Esophagus muscularis mucosa (tissue), 4 donors: ENCODE data around the gene KIF14. TPM values are rescaled to one million over a fixed set of nuclear protein-coding genes. Genes with fewer than 3 reads are reported as not detected.
A peak's percentile ranks its signal among the peaks of the same experiment; 100 is the strongest.

ENCODE experiments used
- DNase-seq: peaks from one replicate; pipeline ENCODE4 v3.0.0-alpha.2; 2017; ENCODE audit errors: extremely low spot score
- H3K27ac ChIP-seq, 4 donors: fragments of 200-600 bp; sonication (generic); replicated peaks in 1 of 4; 1 replicate in 3 of 4; 2 replicates in 1 of 4; pipeline ENCODE4 v1.5.1; 2016 to 2019; ENCODE audit warnings: mild to moderate bottlenecking in 1 of 4
- H3K27me3 ChIP-seq, 4 donors: fragments of 200-600 bp; sonication (generic); one replicate each; pipeline versions ENCODE4 v1.5.1 to v1.6.0; 2016 to 2019
- H3K36me3 ChIP-seq, 4 donors: fragments of 200-600 bp; sonication (generic); one replicate each; pipeline ENCODE4 v1.5.1; 2016 to 2019
- H3K4me1 ChIP-seq, 4 donors: fragments of 200-600 bp; sonication (generic); one replicate each; pipeline ENCODE4 v1.5.1; 2016 to 2019
- H3K4me3 ChIP-seq, 4 donors: fragments of 200-600 bp; sonication (generic); 1 replicate in 2 of 4; 2 replicates in 2 of 4; pipeline ENCODE4 v1.5.1; 2016 to 2019; ENCODE audit warnings: mild to moderate bottlenecking in 4 of 4, moderate library complexity in 1 of 4
- H3K9me3 ChIP-seq, 4 donors: fragments of 200-600 bp; sonication (generic); 1 replicate in 3 of 4; 2 replicates in 1 of 4; pipeline ENCODE4 v1.5.1; 2016 to 2019
- EP300 ChIP-seq: sonication (generic); formaldehyde crosslinking; IDR thresholded peaks from one replicate; pipeline ENCODE4 v1.6.1; 2017; ENCODE audit warnings: antibody characterized with exemption
- POLR2A ChIP-seq: fragments of 450-650 bp; IDR thresholded peaks from one replicate; pipeline ENCODE4 v1.6.1; 2017; ENCODE audit warnings: antibody characterized with exemption, moderate library complexity, mild to moderate bottlenecking, low read depth
- POLR2AphosphoS5 ChIP-seq, 2 donors: sonication (generic); formaldehyde crosslinking; IDR thresholded peaks; one replicate each; pipeline ENCODE4 v1.6.1; 2017; ENCODE audit warnings: antibody characterized with exemption in 2 of 2
- WGBS: methylation state at CpG from one replicate; pipeline ENCODE4 v1.1.5; 2018; 5-methylcytosine and 5-hydroxymethylcytosine counted together
- intact Hi-C: fragments of 100-400 bp; cut with DNase I; formaldehyde crosslinking; loops from one replicate; pipeline ENCODE4 v1.15.1; 2023
- total RNA-seq, 4 donors: library from RNA; depleted of rRNA; stranded (reverse); fragments of >200 nt; gene quantifications; one replicate each; pipeline versions ENCODE4 v1.1.0 to v1.2.1, GENCODE V29; 2016
- TF ChIP-seq, protein P1 (sequence below), 3 experiments: fragments of 200-600 bp in 2 of 3; fragments of 450-650 bp in 1 of 3; sonication (generic) in 2 of 3; IDR thresholded peaks; one replicate each; pipeline ENCODE4 v1.5.1; 2017 to 2019; ENCODE audit warnings: antibody characterized with exemption in 3 of 3, mild to moderate bottlenecking in 2 of 3, moderate library complexity in 1 of 3

Gene KIF14, protein sequence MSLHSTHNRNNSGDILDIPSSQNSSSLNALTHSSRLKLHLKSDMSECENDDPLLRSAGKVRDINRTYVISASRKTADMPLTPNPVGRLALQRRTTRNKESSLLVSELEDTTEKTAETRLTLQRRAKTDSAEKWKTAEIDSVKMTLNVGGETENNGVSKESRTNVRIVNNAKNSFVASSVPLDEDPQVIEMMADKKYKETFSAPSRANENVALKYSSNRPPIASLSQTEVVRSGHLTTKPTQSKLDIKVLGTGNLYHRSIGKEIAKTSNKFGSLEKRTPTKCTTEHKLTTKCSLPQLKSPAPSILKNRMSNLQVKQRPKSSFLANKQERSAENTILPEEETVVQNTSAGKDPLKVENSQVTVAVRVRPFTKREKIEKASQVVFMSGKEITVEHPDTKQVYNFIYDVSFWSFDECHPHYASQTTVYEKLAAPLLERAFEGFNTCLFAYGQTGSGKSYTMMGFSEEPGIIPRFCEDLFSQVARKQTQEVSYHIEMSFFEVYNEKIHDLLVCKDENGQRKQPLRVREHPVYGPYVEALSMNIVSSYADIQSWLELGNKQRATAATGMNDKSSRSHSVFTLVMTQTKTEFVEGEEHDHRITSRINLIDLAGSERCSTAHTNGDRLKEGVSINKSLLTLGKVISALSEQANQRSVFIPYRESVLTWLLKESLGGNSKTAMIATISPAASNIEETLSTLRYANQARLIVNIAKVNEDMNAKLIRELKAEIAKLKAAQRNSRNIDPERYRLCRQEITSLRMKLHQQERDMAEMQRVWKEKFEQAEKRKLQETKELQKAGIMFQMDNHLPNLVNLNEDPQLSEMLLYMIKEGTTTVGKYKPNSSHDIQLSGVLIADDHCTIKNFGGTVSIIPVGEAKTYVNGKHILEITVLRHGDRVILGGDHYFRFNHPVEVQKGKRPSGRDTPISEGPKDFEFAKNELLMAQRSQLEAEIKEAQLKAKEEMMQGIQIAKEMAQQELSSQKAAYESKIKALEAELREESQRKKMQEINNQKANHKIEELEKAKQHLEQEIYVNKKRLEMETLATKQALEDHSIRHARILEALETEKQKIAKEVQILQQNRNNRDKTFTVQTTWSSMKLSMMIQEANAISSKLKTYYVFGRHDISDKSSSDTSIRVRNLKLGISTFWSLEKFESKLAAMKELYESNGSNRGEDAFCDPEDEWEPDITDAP (N-terminal part only)
- under 1 TPM in 3 of 4 donors, not detected in 1; under 0.01 to 0.17 (median 0.17) TPM for total RNA-seq

DNA sequence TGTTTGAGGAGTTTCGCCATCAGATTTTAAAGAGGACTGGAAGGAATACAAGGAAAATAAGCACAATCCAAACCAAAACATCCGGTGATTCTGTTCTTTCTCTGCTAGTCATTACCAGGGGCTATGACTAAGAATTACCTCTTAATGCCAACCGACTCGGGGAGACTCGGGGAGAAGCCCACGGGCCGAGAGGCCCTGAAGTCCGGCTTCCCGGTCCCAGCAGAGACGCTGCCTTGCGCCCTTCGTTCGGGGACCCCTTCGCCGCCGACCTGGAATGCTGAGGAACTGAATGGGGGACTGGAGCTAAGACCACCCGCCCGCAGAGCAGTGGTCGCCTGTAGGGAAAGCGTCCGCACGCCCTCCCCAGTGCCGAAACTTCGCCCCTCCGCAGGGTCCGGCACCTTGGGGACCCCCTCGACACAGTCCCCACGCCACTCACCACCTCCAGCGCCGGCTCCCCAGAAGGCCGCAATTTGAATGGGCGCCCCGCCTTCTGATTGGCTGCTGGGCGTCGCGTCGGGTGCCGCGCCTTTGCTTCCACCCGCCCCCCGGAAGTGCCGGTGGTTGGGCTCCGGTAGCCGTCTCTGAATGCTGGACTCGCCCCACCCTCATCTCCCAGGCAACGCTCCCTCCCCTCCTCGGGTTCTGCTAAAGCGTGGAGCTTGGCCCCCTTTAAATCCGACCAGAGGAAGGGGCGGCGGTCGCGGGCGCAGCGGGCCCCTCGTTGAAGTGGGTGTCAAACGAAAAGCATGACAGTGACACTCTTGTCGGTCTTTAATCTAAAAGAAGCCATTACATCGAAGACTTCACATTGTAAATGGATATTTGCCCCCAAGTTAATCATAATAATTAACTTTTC is at the start of gene KIF14:
TSS of gene KIF14 (minus strand) at position 479 of the 859 bp plus-strand sequence. CDS start 2,028 bp downstream, outside the sequence.
- Histone ChIP-seq H3K4me3 (peak within 1 kb of the TSS; percentile 63 to 77 (median 71)), H3K4me1 (peaks cover 12 to 34% (median 22%) of the 10 kb centered on the region in 4 donors), H3K27ac (peak within 1 kb of the TSS; percentile 29 to 65 (median 50)), H3K36me3 (no peaks in the 10 kb centered on the region), H3K27me3 (peaks cover 0 to 4% (median 0%) of the 10 kb centered on the region in 4 donors), H3K9me3 (no peaks in the 10 kb centered on the region)
- intact Hi-C loops, result loop anchor here (5.0 kb wide), 2 partner anchors 47 to 117 kb away; partner anchors contain the start of genes CAMSAP2 and DDX59
- TF ChIP-seq EP300, result no peak
- peak; percentile 41 to 72 for TF ChIP-seq POLR2AphosphoS5 (IDR thresholded peaks at IDR 0.05)
- TF ChIP-seq, protein P1, sequence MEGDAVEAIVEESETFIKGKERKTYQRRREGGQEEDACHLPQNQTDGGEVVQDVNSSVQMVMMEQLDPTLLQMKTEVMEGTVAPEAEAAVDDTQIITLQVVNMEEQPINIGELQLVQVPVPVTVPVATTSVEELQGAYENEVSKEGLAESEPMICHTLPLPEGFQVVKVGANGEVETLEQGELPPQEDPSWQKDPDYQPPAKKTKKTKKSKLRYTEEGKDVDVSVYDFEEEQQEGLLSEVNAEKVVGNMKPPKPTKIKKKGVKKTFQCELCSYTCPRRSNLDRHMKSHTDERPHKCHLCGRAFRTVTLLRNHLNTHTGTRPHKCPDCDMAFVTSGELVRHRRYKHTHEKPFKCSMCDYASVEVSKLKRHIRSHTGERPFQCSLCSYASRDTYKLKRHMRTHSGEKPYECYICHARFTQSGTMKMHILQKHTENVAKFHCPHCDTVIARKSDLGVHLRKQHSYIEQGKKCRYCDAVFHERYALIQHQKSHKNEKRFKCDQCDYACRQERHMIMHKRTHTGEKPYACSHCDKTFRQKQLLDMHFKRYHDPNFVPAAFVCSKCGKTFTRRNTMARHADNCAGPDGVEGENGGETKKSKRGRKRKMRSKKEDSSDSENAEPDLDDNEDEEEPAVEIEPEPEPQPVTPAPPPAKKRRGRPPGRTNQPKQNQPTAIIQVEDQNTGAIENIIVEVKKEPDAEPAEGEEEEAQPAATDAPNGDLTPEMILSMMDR (IDR thresholded peaks at IDR 0.05), result no peak
- 0% methylated on average over 21 of the region's 59 CpGs for WGBS
- peak; percentile 97 for DNase-seq

DNA sequence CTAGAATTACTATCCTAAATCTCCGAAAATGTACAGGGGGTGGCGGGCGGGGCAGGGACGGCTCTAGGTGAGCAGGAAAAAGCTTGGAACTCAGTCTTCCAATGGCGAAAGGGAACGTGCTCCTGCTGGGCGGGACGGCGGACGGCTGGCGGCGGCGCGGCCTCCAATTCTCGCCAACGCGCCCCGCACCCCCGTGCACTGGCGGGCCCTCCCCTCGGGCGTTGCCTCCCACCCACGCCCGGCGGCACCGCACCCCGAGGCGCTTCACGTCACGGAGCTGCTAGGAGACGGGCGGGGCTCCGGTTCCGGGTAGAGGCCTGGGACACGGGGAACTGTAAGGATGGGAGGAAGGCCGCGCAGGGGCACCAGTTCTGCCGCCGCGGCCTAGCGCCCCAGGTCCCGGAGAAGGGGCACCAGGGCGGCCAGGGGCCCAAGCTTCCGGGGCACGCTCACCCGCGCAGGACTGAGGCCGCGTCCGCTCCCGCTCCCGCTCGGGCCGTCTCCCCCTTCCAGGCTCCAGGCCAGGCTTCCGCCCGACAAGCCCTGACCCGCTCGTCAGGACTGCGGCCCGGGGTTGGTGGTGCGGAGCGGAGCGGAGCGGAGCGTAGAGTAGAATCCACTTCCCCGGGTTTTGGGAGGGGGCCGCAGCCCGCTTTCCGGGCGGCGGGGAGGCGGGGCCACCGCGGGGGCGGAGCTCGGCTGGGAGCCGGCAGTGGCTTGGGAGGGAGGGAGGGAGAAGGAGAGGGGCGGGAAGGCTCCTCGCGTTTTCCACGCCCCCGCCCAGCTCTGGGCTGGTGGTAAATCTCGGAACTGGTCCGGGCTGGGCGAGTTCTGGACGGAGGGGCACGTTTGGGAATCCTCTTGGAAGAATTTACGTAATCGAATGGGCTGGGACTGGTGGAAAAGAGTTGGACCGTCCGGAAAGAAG is 49.0 kb upstream of the KIF14 start, which contains the start of gene DDX59:
TSS of gene DDX59 (minus strand) at position 594 of the 928 bp plus-strand sequence. CDS start 3,167 bp downstream, outside the sequence.
- intact Hi-C loops, result loop anchor here (2.0 to 5.0 kb wide), 3 partner anchors 47 to 133 kb away; partner anchors contain the start of genes CAMSAP2 and KIF14
- peaks cover 0 to 17% (median 10%) of the 10 kb centered on the region in 4 donors for H3K36me3 ChIP-seq
- TF ChIP-seq, protein P1 (IDR thresholded peaks at IDR 0.05), result no peak
- TF ChIP-seq POLR2AphosphoS5 (IDR thresholded peaks at IDR 0.05) (peak; percentile 92 to 97), POLR2A (peak; percentile 95), EP300 (peak; percentile 92)

DNA sequence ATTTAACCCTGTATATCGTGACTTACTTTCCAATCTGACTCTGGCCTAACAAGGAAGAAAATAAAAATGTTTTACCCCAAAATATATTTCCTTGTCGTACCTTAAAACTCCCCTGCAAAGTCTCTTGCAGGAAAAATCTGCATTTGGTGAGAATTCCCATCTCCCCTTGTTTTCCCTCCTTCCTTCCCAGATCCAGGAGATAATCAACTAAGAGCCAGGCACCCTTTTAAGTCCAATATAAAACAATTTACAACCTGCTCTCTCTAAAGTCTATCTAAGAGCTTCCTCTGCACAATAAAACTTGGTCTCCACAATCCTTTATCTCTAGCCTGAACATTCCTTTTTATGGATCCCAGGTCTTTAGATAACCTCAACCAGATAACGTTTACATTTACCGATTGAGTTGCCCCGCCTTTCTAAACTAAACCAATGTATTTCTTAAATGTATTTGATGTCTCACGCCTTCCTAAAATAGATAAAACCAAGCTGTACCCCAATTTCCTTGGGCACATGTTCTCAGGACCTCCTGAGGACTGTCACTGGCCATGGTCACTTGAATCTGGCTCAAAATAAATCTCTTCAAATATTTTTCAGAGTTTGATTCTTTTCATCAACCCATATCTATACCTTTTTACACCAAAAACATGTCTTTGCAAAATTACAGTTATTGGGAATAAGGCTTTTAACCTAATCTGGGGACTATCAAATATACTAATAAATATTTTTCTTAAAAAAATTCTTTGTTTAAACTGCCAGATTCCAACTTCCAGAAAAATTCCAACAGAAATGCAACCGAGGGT is 48.2 kb upstream of the KIF14 start:
- Histone ChIP-seq H3K27me3 (no peaks in the 10 kb centered on the region), H3K27ac (peak overlapping the region; percentile 95 to 100 (median 98)), H3K4me3 (peak overlapping the region; percentile 71 to 95 (median 80)), H3K4me1 (peaks cover 18 to 48% (median 45%) of the 10 kb centered on the region in 4 donors), H3K36me3 (peaks cover 2 to 25% (median 10%) of the 10 kb centered on the region in 4 donors), H3K9me3 (no peaks in the 10 kb centered on the region)
- no peak for DNase-seq
- 35% methylated on average over 7 of the region's 7 CpGs for WGBS
- intact Hi-C loops, result loop anchor here (2.0 to 5.0 kb wide), 3 partner anchors 46 to 134 kb away; partner anchors contain the start of genes CAMSAP2 and KIF14
- TF ChIP-seq POLR2A (no peak), EP300 (no peak), POLR2AphosphoS5 (IDR thresholded peaks at IDR 0.05) (no peak)
- TF ChIP-seq, protein P1 (IDR thresholded peaks at IDR 0.05), result no peak

More for the DNA sequence above, 49.0 kb upstream of the KIF14 start, which contains the start of gene DDX59:
- DNase-seq, result peak; percentile 99
- H3K9me3 ChIP-seq, result no peaks in the 10 kb centered on the region
- peak within 1 kb of the TSS; percentile 95 to 100 (median 98) for H3K27ac ChIP-seq
- H3K27me3 ChIP-seq, result no peaks in the 10 kb centered on the region
- peaks cover 18 to 47% (median 39%) of the 10 kb centered on the region in 4 donors for H3K4me1 ChIP-seq
- H3K4me3 ChIP-seq, result peak within 1 kb of the TSS; percentile 71 to 95 (median 80)
- 0% methylated on average over 24 of the region's 91 CpGs for WGBS
